Glutamatergic neuron (in vitro differentiated cells): ENCODE data around the gene ALDH1A3. TPM values are rescaled to one million over a fixed set of nuclear protein-coding genes. Genes with fewer than 3 reads are reported as not detected.

ENCODE experiments used
- DNase-seq: peaks from one replicate; pipeline ENCODE4 v3.0.0; 2022
- H3K27ac Mint-ChIP-seq: one replicate; pipeline ENCODE4 v1.8.0; 2020; ENCODE audit warnings: mild to moderate bottlenecking, mixed read lengths, inconsistent platforms; ENCODE audit not compliant: unreplicated experiment
- H3K27me3 Mint-ChIP-seq: one replicate; pipeline ENCODE4 v1.8.0; 2020; ENCODE audit warnings: mild to moderate bottlenecking, moderate library complexity, mixed read lengths, inconsistent platforms; ENCODE audit not compliant: unreplicated experiment
- H3K36me3 Mint-ChIP-seq: one replicate; pipeline ENCODE4 v1.8.0; 2020; ENCODE audit warnings: mild to moderate bottlenecking, mixed read lengths, inconsistent platforms; ENCODE audit not compliant: unreplicated experiment
- H3K4me1 Mint-ChIP-seq: one replicate; pipeline ENCODE4 v1.8.0; 2020; ENCODE audit warnings: mild to moderate bottlenecking, low read depth, mixed read lengths, inconsistent platforms; ENCODE audit not compliant: unreplicated experiment
- H3K4me3 Mint-ChIP-seq: one replicate; pipeline ENCODE4 v1.8.0; 2020; ENCODE audit warnings: mild to moderate bottlenecking, mixed read lengths, inconsistent platforms; ENCODE audit not compliant: unreplicated experiment
- H3K9me3 Mint-ChIP-seq: one replicate; pipeline ENCODE4 v1.8.0; 2020; ENCODE audit warnings: mild to moderate bottlenecking, moderate library complexity, mixed read lengths, inconsistent platforms; ENCODE audit not compliant: unreplicated experiment
- total RNA-seq: library from RNA; stranded (reverse); fragmentation: NEBNext Ultra II Directional; extraction: Animal tissue kit (Norgen Biotek cat#: 25700); gene quantifications from one replicate; pipeline ENCODE4 v1.2.1, GENCODE V29; 2021; ENCODE audit not compliant: unreplicated experiment
- TF ChIP-seq, protein P1 (sequence below): fragments of 200-600 bp; sonication (generic); IDR thresholded peaks from one replicate; pipeline ENCODE4 v1.5.0; 2021; ENCODE audit not compliant: partially characterized antibody, unreplicated experiment

The ALDH1A3 gene
- total RNA-seq, 1 donor from 2014 or later: 2.8 TPM

DNA sequence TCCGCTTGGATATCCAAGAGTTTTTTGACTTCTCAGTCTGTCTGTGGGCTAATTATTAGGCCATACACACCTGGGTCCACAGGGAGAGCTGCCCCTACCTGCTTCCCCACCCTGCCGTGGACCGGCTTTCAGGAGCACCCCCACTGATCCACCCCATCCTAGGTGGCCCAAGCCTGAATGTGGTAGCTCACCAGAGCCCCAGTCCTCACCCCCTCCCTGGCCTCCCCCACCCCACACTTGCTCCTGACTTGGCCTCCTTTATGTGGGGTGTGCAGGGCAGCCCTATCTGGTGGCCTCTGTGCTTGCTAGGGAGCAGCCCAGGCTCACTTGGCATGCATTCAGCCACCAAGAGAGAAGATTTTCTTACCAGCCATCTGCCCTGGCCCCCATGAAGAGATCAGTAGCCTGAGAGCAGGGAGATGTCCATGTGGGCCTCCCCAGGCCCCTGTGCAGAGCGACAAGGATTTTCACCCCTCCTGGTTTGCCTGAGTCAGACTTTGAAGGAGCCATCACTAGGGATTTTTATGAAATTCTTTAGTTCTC, 50.7 kb downstream of the ALDH1A3 start:
- TF ChIP-seq, protein P1, sequence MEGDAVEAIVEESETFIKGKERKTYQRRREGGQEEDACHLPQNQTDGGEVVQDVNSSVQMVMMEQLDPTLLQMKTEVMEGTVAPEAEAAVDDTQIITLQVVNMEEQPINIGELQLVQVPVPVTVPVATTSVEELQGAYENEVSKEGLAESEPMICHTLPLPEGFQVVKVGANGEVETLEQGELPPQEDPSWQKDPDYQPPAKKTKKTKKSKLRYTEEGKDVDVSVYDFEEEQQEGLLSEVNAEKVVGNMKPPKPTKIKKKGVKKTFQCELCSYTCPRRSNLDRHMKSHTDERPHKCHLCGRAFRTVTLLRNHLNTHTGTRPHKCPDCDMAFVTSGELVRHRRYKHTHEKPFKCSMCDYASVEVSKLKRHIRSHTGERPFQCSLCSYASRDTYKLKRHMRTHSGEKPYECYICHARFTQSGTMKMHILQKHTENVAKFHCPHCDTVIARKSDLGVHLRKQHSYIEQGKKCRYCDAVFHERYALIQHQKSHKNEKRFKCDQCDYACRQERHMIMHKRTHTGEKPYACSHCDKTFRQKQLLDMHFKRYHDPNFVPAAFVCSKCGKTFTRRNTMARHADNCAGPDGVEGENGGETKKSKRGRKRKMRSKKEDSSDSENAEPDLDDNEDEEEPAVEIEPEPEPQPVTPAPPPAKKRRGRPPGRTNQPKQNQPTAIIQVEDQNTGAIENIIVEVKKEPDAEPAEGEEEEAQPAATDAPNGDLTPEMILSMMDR: no peak
- Mint-ChIP-seq H3K4me1 (peaks cover 12% of the 10 kb centered on the region), H3K4me3 (no peak overlapping the region), H3K27ac (no peak overlapping the region), H3K27me3 (peaks cover 4% of the 10 kb centered on the region), H3K9me3 (no peaks in the 10 kb centered on the region), H3K36me3 (peaks cover 6% of the 10 kb centered on the region)
- no peak for DNase-seq

DNA sequence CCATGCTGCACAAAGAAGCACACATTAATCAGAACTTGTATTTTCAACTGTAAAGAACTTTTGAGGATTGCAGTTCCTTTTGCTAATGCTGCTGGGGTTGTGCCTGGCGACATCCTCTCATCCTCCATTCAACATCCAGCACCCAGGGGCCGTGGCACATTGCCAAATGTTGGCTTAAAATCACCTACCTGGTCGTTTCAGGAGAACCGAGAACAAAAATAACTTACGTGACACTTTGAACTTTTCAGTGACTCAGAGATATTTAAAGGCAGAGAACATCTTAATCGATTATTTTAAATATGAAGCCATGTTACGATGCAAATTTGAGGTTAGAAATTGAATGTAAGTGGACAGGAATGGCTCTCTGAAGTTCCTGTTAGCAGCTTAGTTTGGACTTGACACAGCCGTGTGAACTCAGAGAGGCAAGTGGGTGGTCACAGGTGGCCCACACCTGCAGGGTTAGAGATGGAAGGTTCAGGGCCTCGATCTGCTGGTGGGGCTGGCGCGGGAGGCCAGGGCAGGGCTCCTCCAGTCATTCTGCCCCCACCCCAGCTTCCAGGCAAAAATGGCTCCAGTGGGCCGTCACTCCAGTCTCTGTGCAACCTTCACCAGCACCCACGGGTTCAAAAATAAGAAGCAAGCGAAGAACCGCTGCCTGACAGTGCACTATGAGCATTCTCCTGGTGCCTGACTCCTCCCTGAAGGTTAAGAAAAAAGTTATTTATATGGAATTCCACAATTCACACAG, 51.7 kb downstream of the ALDH1A3 start:
- peaks cover 4% of the 10 kb centered on the region for H3K27me3 Mint-ChIP-seq
- no peak overlapping the region for H3K4me3 Mint-ChIP-seq
- H3K4me1 Mint-ChIP-seq: peaks cover 12% of the 10 kb centered on the region
- H3K36me3 Mint-ChIP-seq: peaks cover 13% of the 10 kb centered on the region
- DNase-seq: no peak
- no peaks in the 10 kb centered on the region for H3K9me3 Mint-ChIP-seq
- TF ChIP-seq, protein P1: no peak
- no peak overlapping the region for H3K27ac Mint-ChIP-seq

DNA sequence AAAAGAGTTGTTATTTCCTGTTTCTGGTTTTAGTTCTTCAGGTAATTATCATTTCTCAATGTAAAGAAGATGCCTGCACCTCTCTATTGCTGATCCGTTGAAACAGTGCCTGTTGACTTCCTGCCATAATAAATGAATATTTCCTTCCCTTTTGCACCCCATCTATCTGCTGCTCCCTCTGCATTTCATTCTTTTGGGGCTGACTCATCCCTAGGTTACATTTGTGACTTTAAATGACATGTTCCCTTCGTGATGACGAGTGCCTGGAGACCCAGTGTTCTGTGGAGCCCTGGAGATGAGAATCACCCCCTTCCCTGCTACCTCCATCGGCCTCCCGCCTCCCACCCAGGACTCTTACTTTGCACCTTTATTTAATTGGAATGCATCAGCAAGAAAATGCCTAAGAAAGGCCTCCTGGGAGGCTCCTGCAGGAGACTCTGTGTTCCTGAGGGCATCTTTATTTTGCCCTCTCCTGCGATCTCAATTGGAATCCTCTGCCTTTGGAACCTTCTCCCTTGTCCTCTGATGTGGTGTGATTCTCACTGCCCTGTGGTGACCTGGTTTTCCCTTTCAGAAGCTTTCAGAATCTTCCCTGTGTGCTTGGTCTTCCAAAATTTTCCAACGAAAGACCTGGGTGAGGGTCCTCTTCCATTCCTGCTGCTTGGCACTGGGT, 53.2 kb downstream of the ALDH1A3 start:
- Mint-ChIP-seq H3K27ac (no peak overlapping the region), H3K4me1 (peaks cover 12% of the 10 kb centered on the region), H3K27me3 (peaks cover 4% of the 10 kb centered on the region), H3K36me3 (peaks cover 13% of the 10 kb centered on the region), H3K9me3 (no peaks in the 10 kb centered on the region), H3K4me3 (no peak overlapping the region)
- no peak for DNase-seq
- TF ChIP-seq, protein P1: no peak

DNA sequence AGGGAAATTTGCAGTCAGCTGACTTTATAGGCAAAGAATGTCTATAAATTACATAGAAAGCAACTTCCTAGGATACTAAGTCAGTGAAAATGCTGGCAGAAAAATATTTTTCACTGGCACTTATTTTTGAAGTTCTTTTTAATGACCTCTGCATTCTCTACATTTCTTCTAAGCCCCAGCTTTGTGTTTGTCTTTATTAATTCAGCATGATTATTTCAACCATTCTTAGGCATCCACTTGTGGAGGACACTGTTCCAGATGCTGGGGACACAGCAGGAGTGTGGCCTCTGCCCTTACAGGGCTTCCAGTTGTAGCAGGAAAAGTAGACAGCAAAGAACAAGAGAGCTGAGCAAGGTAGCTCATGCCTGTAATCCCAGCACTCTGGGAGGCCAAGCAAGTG, 54.5 kb downstream of the ALDH1A3 start:
- Mint-ChIP-seq H3K36me3 (peaks cover 13% of the 10 kb centered on the region), H3K9me3 (no peaks in the 10 kb centered on the region), H3K4me1 (peaks cover 7% of the 10 kb centered on the region), H3K4me3 (no peak overlapping the region), H3K27me3 (peaks cover 4% of the 10 kb centered on the region), H3K27ac (no peak overlapping the region)
- TF ChIP-seq, protein P1: no peak
- no peak for DNase-seq

DNA sequence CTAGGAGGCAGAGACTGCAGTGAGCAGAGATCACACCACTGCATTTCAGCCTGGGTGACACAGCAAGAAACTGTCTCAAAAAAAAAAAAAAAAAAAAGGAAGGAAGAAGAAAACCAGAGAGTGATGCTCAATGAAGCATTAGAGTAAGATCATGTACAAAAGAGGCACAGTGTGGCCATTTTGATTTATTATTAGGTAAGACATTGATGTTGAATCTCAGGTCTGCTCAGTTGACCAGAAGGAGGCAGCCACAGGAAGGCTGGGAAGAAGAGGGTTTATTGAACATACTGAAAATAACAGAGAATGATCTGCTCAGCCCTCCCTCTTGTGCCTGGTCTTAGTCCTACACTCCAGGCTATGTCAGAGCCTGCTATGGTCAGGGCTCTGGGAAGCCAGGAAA, 55.1 kb downstream of the ALDH1A3 start:
- Mint-ChIP-seq H3K27ac (no peak overlapping the region), H3K36me3 (peaks cover 13% of the 10 kb centered on the region), H3K4me1 (peaks cover 3% of the 10 kb centered on the region), H3K4me3 (no peak overlapping the region), H3K9me3 (no peaks in the 10 kb centered on the region), H3K27me3 (peaks cover 4% of the 10 kb centered on the region)
- no peak for DNase-seq
- TF ChIP-seq, protein P1: no peak
